ENCODE results near the gene NRP1.

DNA sequence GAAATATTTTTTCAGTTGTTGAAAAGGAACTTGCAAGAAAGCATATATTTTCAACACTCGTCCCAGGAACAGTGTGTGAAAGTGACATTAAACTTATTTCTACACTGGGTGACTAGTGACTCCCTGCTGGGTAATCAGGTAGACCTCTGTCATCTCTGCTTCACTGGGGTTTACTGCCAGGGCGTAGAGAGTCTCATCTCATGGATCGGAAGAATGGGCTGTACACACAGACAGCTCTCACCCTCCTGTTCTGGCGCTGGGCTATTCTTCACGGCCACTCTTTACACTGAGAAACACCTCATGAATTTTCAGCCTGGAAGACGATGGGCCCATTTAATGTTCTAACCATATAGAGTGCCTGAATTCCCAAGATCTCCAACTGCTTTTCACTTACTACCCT, 36.4 kb downstream of the NRP1 start:
- TF ChIP-seq REST (IDR thresholded peaks at IDR 0.05; ENCODE audit: low read depth) = no peak
- no peak for TF ChIP-seq RAD21 (IDR thresholded peaks at IDR 0.05; ENCODE audit: low read depth)
- TF ChIP-seq YY1 (IDR thresholded peaks at IDR 0.05; ENCODE audit: low read depth) = no peak
- TF ChIP-seq CEBPB (IDR thresholded peaks at IDR 0.05) = no peak
- TF ChIP-seq, protein P1, sequence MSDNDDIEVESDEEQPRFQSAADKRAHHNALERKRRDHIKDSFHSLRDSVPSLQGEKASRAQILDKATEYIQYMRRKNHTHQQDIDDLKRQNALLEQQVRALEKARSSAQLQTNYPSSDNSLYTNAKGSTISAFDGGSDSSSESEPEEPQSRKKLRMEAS (IDR thresholded peaks at IDR 0.05) = no peak
- TF ChIP-seq TEAD4 (IDR thresholded peaks at IDR 0.05) = no peak
- no peak for TF ChIP-seq NFIC (IDR thresholded peaks at IDR 0.05)
- TF ChIP-seq TAF1 (IDR thresholded peaks at IDR 0.05; ENCODE audit: low read depth) = no peak
- TF ChIP-seq ZBTB7A (IDR thresholded peaks at IDR 0.05; ENCODE audit: low read depth) = no peak
- no peak for TF ChIP-seq FOXM1 (IDR thresholded peaks at IDR 0.05; ENCODE audit: borderline replicate concordance, low read depth)
